ENCODE data around the gene TLL1.

The TLL1 gene

DNA sequence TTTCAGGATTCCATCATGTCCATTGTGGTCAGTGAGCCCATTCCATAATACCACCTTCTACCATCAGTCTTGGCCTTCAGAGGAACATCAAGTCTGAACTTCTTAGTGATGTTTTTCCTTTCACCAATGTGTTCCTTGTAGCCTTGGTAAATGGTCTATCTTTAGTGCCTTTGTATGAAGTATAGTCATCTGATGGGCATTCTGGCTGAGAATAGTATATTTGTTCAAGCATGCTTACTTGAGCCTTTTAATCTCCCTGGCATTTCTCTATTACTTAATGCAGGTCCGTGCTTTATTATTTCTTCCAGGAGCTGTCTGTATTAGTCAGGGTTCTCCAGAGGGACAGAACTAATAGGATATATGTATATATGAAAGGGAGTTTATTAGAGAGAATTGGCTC, 99.7 kb downstream of the TLL1 start:
- no peaks in the 10 kb centered on the region for H3K79me2 ChIP-seq (ENCODE audit: insufficient read depth, low read length)
- ATAC-seq (ENCODE audit: insufficient read depth, low read depth) (no peak), DNase-seq (no peak)
- H3K4me1 ChIP-seq (ENCODE audit: insufficient read depth, low read length): no peaks in the 10 kb centered on the region
- no peaks in the 10 kb centered on the region for H3K36me3 ChIP-seq (ENCODE audit: insufficient read depth, low read length)
- no peak overlapping the region for H3K27ac ChIP-seq (ENCODE audit: low read length)
- no peak overlapping the region for H3K4me2 ChIP-seq (ENCODE audit: insufficient read depth, low read length)
- H3K4me3 ChIP-seq (ENCODE audit: low read depth in 1 of 2, low read length in 2 of 2): no peak overlapping the region
- H4K20me1 ChIP-seq (ENCODE audit: insufficient read depth, low read length): no peaks in the 10 kb centered on the region
- no peaks in the 10 kb centered on the region for H3K27me3 ChIP-seq (ENCODE audit: insufficient read depth, low read length, poor library complexity)
- H2AFZ ChIP-seq (ENCODE audit: low read depth, low read length): no peak overlapping the region
- H3K9ac ChIP-seq (ENCODE audit: low read depth, low read length): no peak overlapping the region
- TF ChIP-seq, protein P1, sequence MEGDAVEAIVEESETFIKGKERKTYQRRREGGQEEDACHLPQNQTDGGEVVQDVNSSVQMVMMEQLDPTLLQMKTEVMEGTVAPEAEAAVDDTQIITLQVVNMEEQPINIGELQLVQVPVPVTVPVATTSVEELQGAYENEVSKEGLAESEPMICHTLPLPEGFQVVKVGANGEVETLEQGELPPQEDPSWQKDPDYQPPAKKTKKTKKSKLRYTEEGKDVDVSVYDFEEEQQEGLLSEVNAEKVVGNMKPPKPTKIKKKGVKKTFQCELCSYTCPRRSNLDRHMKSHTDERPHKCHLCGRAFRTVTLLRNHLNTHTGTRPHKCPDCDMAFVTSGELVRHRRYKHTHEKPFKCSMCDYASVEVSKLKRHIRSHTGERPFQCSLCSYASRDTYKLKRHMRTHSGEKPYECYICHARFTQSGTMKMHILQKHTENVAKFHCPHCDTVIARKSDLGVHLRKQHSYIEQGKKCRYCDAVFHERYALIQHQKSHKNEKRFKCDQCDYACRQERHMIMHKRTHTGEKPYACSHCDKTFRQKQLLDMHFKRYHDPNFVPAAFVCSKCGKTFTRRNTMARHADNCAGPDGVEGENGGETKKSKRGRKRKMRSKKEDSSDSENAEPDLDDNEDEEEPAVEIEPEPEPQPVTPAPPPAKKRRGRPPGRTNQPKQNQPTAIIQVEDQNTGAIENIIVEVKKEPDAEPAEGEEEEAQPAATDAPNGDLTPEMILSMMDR (IDR thresholded peaks at IDR 0.05; ENCODE audit: borderline replicate concordance, extremely low read depth, low read length, poor library complexity, severe bottlenecking): no peak
- no peaks in the 10 kb centered on the region for H3K9me3 ChIP-seq (ENCODE audit: insufficient read depth, low read length, severe bottlenecking)

DNA sequence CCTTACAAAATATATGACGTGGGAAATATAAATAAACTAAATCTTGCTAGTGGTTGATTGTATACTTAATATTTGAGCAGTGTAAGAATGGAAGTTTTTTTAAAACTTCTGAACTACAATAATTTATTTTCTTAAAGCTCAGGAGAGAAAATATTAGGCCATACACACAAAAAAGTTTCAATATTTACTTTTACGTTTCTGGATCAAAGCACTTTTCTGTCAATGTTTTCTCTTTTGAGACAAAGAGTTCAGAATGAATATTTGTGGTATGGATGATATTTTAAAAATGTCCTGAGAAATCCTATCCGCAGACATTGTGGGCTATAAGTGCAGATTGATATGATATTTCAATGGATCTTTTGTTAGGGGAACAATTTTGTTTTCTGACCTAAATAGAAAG, 109.9 kb downstream of the TLL1 start:
- DNase-seq: no peak
- Histone ChIP-seq H2AFZ (ENCODE audit: low read depth, low read length) (no peak overlapping the region), H3K27ac (ENCODE audit: low read length) (no peak overlapping the region), H3K79me2 (ENCODE audit: insufficient read depth, low read length) (no peaks in the 10 kb centered on the region), H3K36me3 (ENCODE audit: insufficient read depth, low read length) (no peaks in the 10 kb centered on the region), H3K4me1 (ENCODE audit: insufficient read depth, low read length) (no peaks in the 10 kb centered on the region), H3K9ac (ENCODE audit: low read depth, low read length) (no peak overlapping the region), H3K4me3 (ENCODE audit: low read depth in 1 of 2, low read length in 2 of 2) (no peak overlapping the region), H3K9me3 (ENCODE audit: insufficient read depth, low read length, severe bottlenecking) (no peaks in the 10 kb centered on the region), H3K4me2 (ENCODE audit: insufficient read depth, low read length) (no peak overlapping the region), H4K20me1 (ENCODE audit: insufficient read depth, low read length) (no peaks in the 10 kb centered on the region), H3K27me3 (ENCODE audit: insufficient read depth, low read length, poor library complexity) (no peaks in the 10 kb centered on the region)
- ATAC-seq (ENCODE audit: insufficient read depth, low read depth): no peak
- TF ChIP-seq, protein P1 (IDR thresholded peaks at IDR 0.05; ENCODE audit: borderline replicate concordance, extremely low read depth, low read length, poor library complexity, severe bottlenecking): no peak
- TF ChIP-seq EZH2 (IDR thresholded peaks at IDR 0.05; ENCODE audit: borderline replicate concordance, low read depth, low read length, severe bottlenecking): no peak

GRCh38 chr4:165986956-165987698, 114.1 kb downstream of the TLL1 start:
- Histone ChIP-seq H4K20me1 (ENCODE audit: insufficient read depth, low read length) (no peaks in the 10 kb centered on the region), H3K27me3 (ENCODE audit: insufficient read depth, low read length, poor library complexity) (no peaks in the 10 kb centered on the region), H3K27ac (ENCODE audit: low read length) (no peak overlapping the region), H3K4me2 (ENCODE audit: insufficient read depth, low read length) (no peak overlapping the region), H3K4me3 (ENCODE audit: low read depth in 1 of 2, low read length in 2 of 2) (no peak overlapping the region), H3K4me1 (ENCODE audit: insufficient read depth, low read length) (no peaks in the 10 kb centered on the region), H2AFZ (ENCODE audit: low read depth, low read length) (no peak overlapping the region), H3K36me3 (ENCODE audit: insufficient read depth, low read length) (no peaks in the 10 kb centered on the region), H3K9ac (ENCODE audit: low read depth, low read length) (no peak overlapping the region), H3K79me2 (ENCODE audit: insufficient read depth, low read length) (no peaks in the 10 kb centered on the region), H3K9me3 (ENCODE audit: insufficient read depth, low read length, severe bottlenecking) (no peaks in the 10 kb centered on the region)
- DNase-seq (no peak), ATAC-seq (ENCODE audit: insufficient read depth, low read depth) (no peak)
- TF ChIP-seq, protein P1 (IDR thresholded peaks at IDR 0.05; ENCODE audit: borderline replicate concordance, extremely low read depth, low read length, poor library complexity, severe bottlenecking): no peak
- no peak for TF ChIP-seq EZH2 (IDR thresholded peaks at IDR 0.05; ENCODE audit: borderline replicate concordance, low read depth, low read length, severe bottlenecking)
